Measurements from ENCODE around the gene RFESD. TPM values are rescaled to one million over a fixed set of nuclear protein-coding genes. Genes with fewer than 3 reads are reported as not detected.

RFESD gene
- total RNA-seq, 1 experiment from 2014 or later: 2.2 TPM

GRCh38 chr5:95689680-95690079 is 43.1 kb downstream of the RFESD start:
- H3K36me3 ChIP-seq (ENCODE audit: control insufficient read depth, insufficient read depth, low read length): no peaks in the 10 kb centered on the region
- H3K4me3 ChIP-seq (ENCODE audit: low read depth in 2 of 2, low read length in 2 of 2): no peak overlapping the region
- H3K4me1 ChIP-seq (ENCODE audit: control insufficient read depth, insufficient read depth, low read length): no peaks in the 10 kb centered on the region
- H3K27ac ChIP-seq (ENCODE audit: low read length): no peak overlapping the region
- intact Hi-C loops (cut with micrococcal nuclease; ENCODE audit: unreplicated experiment) (no loop called here), in situ Hi-C loops (cut with HindIII; ENCODE audit: low pct_unique_long_range_greater_than_20kb, low sequenced_read_pairs) (no loop called here)
- DNase-seq (ENCODE audit: low read depth, low spot score) (no peak), ATAC-seq (no peak)
- POLR2A ChIA-PET: no interaction called here
- CTCF ChIA-PET: no interaction called here
- BruUV-seq (replicated peaks): no TSS peak
- TF ChIP-seq CTCF (IDR thresholded peaks at IDR 0.05) (no peak), REST (IDR thresholded peaks at IDR 0.05; ENCODE audit: insufficient read depth in 1 of 2, low read depth in 2 of 2, low read length in 1 of 2) (no peak), POLR2AphosphoS5 (IDR thresholded peaks at IDR 0.05; ENCODE audit: low read depth, low read length) (no peak), SIN3A (IDR thresholded peaks at IDR 0.05; ENCODE audit: borderline replicate concordance, insufficient read depth, low read depth, low read length) (no peak), TCF7L2 (IDR thresholded peaks at IDR 0.05; ENCODE audit: low read depth, low read length) (no peak)
- no peaks in the 10 kb centered on the region for H3K9me3 ChIP-seq (ENCODE audit: control insufficient read depth, insufficient read depth, low read depth, low read length)
- no peaks in the 10 kb centered on the region for H3K27me3 ChIP-seq (ENCODE audit: control insufficient read depth, insufficient read depth, low read length)

GRCh38 chr5:95690333-95690732 is 43.8 kb downstream of the RFESD start:
- H3K36me3 ChIP-seq (ENCODE audit: control insufficient read depth, insufficient read depth, low read length): no peaks in the 10 kb centered on the region

More at GRCh38 chr5:95690333-95690732, 43.8 kb downstream of the RFESD start:
- ATAC-seq (no peak), DNase-seq (ENCODE audit: low read depth, low spot score) (no peak)
- Histone ChIP-seq H3K9me3 (ENCODE audit: control insufficient read depth, insufficient read depth, low read depth, low read length) (no peaks in the 10 kb centered on the region), H3K27me3 (ENCODE audit: control insufficient read depth, insufficient read depth, low read length) (no peaks in the 10 kb centered on the region), H3K27ac (ENCODE audit: low read length) (no peak overlapping the region), H3K4me3 (ENCODE audit: low read depth in 2 of 2, low read length in 2 of 2) (no peak overlapping the region), H3K4me1 (ENCODE audit: control insufficient read depth, insufficient read depth, low read length) (no peaks in the 10 kb centered on the region)
- in situ Hi-C loops (cut with HindIII; ENCODE audit: low pct_unique_long_range_greater_than_20kb, low sequenced_read_pairs) (no loop called here), intact Hi-C loops (cut with micrococcal nuclease; ENCODE audit: unreplicated experiment) (no loop called here)
- ChIA-PET POLR2A (no interaction called here), CTCF (no interaction called here)
- BruUV-seq (replicated peaks): no TSS peak
- TF ChIP-seq CTCF (IDR thresholded peaks at IDR 0.05) (no peak), SIN3A (IDR thresholded peaks at IDR 0.05; ENCODE audit: borderline replicate concordance, insufficient read depth, low read depth, low read length) (no peak), REST (IDR thresholded peaks at IDR 0.05; ENCODE audit: insufficient read depth in 1 of 2, low read depth in 2 of 2, low read length in 1 of 2) (no peak), TCF7L2 (IDR thresholded peaks at IDR 0.05; ENCODE audit: low read depth, low read length) (no peak), POLR2AphosphoS5 (IDR thresholded peaks at IDR 0.05; ENCODE audit: low read depth, low read length) (no peak)

All from Panc1 (cell line).